ENCODE results near the gene PTGER1. TPM values are rescaled to one million over a fixed set of nuclear protein-coding genes. Genes with fewer than 3 reads are reported as not detected.

The PTGER1 gene
- total and polyA plus RNA-seq, 9 of the 15 experiments (the other 6 are each of a cell fraction or from before 2014, with no cell fraction given) = 0.06 to 0.36 (median 0.31) TPM; not detected in 5

GRCh38 chr19:14510311-14511228, 35.4 kb upstream of the PTGER1 start (continued):
- no peak for TF ChIP-seq POLR2AphosphoS2 (IDR thresholded peaks at IDR 0.05; ENCODE audit: low read length)
- TF ChIP-seq FOXK2 (conservative IDR thresholded peaks at IDR 0.05 in 1 of 2, IDR thresholded peaks at IDR 0.05 in 1 of 2; ENCODE audit: low read depth in 2 of 2) = peak in 1 of 2 experiments; percentile 4; a peak in 1 of 4 replicates
- TF ChIP-seq PHB (CRISPR knock-in tag; IDR thresholded peaks at IDR 0.05) = no peak
- TF ChIP-seq ZBTB8A (IDR thresholded peaks at IDR 0.05; ENCODE audit: partially characterized antibody) = no peak
- no peak for TF ChIP-seq STAT5B (CRISPR knock-in tag; IDR thresholded peaks at IDR 0.05)
- TF ChIP-seq KLF6 (CRISPR knock-in tag; IDR thresholded peaks at IDR 0.05; ENCODE audit: borderline replicate concordance) = no peak
- peak; percentile 38; the same call in 1 of the 2 replicates for TF ChIP-seq SMARCE1 (IDR thresholded peaks at IDR 0.05)
- no peak for TF ChIP-seq NFIC (IDR thresholded peaks at IDR 0.05)
- no peak for TF ChIP-seq ZNF699 (CRISPR knock-in tag; IDR thresholded peaks at IDR 0.05; ENCODE audit: insufficient replicate concordance)
- TF ChIP-seq CHCHD3 (CRISPR knock-in tag; IDR thresholded peaks at IDR 0.05) = no peak
- no peak for TF ChIP-seq RERE (CRISPR knock-in tag; IDR thresholded peaks at IDR 0.05; ENCODE audit: borderline replicate concordance)
- TF ChIP-seq CBX2 (IDR thresholded peaks at IDR 0.05; ENCODE audit: insufficient read depth, low read length, poor library complexity, severe bottlenecking) = no peak
- TF ChIP-seq ID3 (CRISPR knock-in tag; IDR thresholded peaks at IDR 0.05) = no peak
- TF ChIP-seq ID3 (tag; IDR thresholded peaks at IDR 0.05) = no peak
- TF ChIP-seq, protein P1, sequence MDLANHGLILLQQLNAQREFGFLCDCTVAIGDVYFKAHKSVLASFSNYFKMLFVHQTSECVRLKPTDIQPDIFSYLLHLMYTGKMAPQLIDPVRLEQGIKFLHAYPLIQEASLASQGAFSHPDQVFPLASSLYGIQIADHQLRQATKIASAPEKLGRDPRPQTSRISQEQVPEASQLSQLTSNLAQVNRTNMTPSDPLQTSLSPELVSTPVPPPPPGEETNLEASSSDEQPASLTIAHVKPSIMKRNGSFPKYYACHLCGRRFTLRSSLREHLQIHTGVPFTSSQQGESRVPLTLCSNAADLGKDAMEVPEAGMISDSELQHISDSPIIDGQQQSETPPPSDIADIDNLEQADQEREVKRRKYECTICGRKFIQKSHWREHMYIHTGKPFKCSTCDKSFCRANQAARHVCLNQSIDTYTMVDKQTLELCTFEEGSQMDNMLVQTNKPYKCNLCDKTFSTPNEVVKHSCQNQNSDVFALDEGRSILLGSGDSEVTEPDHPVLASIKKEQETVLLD (IDR thresholded peaks at IDR 0.05) = no peak
- TF ChIP-seq ZNF445 (CRISPR knock-in tag; IDR thresholded peaks at IDR 0.05; ENCODE audit: low read depth) = no peak
- TF ChIP-seq XRCC4 (IDR thresholded peaks at IDR 0.05; ENCODE audit: extremely low read depth, insufficient read depth, insufficient read length) = no peak
- TF ChIP-seq ADNP (tag; IDR thresholded peaks at IDR 0.05) = no peak
- TF ChIP-seq ATF7 (IDR thresholded peaks at IDR 0.05) = peak; percentile 79
- TF ChIP-seq NR3C1 (CRISPR knock-in tag; IDR thresholded peaks at IDR 0.05) = no peak
- TF ChIP-seq, protein P2, sequence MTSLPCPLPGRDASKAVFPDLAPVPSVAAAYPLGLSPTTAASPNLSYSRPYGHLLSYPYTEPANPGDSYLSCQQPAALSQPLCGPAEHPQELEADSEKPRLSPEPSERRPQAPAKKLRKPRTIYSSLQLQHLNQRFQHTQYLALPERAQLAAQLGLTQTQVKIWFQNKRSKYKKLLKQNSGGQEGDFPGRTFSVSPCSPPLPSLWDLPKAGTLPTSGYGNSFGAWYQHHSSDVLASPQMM (CRISPR knock-in tag; IDR thresholded peaks at IDR 0.05) = no peak
